GM18519 (cell line): Measurements from ENCODE around the gene COG4.
A peak's percentile ranks its signal among the peaks of the same experiment; 100 is the strongest.
"Not testable (repeated sequence)": the region's sequence is repeated elsewhere in the genome, so short reads cannot be mapped to it uniquely, and the experiment has no call there.

Source experiments
- ATAC-seq: cut with Tn5 transposase; IDR thresholded peaks from one replicate; pipeline ENCODE4 v1.9.1; 2021; ENCODE audit warnings: mild to moderate bottlenecking, moderate library complexity; ENCODE audit not compliant: unreplicated experiment, low FRiP score

Gene COG4

GRCh38 chr16:70465999-70466804, 57.2 kb downstream of the COG4 start:
- no peak for ATAC-seq

GRCh38 chr16:70463235-70463634, 60.1 kb downstream of the COG4 start:
- no peak for ATAC-seq

GRCh38 chr16:70460737-70461261, 62.6 kb downstream of the COG4 start:
- no peak for ATAC-seq

DNA sequence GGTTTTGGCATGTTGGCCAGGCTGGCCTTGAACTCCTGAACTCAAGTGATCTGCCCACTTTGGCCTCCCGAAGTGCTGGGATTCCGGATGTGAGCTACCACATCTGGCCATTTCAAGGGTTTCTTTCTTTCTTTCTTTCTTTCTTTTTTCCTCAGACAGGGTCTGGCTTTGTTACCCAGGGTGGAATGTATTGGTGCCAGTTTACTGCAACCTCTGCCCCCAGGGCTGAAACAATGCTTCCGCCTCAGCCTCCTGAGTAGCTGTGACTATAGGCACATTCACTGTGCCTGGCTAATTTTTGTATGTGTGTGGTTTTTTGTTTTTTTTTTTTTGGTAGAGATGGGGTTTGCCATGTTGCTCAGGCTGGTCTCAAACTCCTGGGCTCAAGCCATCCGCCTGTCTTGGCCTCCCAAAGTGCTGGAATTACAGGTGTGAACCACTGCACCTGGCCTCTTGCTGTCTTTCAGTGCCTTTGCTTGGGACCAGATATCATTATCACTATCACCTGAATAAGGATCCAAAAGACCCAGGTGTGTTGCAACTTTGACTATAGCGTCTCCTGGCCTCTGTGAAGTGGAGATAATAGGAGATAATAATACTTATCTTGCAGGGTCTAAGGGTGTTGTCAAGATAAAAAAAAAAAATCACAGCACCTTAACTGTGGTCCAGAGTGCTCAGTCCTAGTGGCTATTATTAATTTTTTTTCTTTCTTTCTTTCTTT, 65.7 kb downstream of the COG4 start:
- no peak for ATAC-seq

- no peak for ATAC-seq
These were observed 67.4 kb downstream of the COG4 start for GRCh38 chr16:70455910-70456309.

DNA sequence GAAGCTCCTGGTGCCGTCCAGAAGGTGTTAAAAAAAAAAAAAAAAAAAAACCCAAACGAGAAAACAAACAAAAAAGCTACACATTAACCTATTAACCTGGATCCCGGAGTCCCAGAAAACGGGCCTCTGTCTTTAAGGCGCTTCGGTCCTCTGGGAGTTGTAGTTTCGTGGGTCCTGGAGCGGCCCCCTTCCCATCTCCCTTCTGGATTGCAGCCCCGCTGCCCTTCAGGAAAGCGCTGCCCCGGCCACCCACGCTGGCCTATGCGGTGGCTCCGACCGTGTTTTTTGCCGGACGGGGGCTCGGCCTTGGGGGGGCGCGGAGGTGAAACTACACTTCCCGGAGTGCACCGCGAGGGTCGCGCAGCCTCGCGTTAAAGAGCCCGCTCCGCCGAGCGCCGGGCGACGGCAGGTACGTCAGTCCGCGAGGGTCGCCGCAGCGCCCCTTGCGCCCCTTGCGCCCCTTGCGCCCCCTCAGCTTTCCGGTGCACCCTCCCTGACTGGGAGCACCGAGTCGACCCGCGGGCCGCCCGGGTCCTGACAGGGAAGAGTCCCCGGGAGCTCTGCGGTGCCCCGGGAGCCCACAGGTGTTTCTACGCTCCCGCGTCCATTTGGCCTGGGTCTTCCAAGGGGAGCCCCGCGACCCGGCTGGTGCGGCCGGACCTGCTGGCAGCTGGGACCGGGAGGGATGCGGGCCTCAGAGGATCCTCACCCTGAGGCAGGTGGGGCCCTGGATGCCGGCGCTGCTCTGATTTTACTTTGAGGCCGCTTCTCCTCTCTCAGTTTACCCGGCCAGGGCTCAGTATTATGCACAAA, 68.9 kb downstream of the COG4 start, which contains the start of gene FCSK:
TSS of gene FCSK (plus strand) at position 374 of the 813 bp plus-strand sequence. CDS start 8,596 bp downstream, outside the sequence.
- ATAC-seq: peak; percentile 59

GRCh38 chr16:70453892-70454221, 69.5 kb downstream of the COG4 start:
- ATAC-seq: no peak

DNA sequence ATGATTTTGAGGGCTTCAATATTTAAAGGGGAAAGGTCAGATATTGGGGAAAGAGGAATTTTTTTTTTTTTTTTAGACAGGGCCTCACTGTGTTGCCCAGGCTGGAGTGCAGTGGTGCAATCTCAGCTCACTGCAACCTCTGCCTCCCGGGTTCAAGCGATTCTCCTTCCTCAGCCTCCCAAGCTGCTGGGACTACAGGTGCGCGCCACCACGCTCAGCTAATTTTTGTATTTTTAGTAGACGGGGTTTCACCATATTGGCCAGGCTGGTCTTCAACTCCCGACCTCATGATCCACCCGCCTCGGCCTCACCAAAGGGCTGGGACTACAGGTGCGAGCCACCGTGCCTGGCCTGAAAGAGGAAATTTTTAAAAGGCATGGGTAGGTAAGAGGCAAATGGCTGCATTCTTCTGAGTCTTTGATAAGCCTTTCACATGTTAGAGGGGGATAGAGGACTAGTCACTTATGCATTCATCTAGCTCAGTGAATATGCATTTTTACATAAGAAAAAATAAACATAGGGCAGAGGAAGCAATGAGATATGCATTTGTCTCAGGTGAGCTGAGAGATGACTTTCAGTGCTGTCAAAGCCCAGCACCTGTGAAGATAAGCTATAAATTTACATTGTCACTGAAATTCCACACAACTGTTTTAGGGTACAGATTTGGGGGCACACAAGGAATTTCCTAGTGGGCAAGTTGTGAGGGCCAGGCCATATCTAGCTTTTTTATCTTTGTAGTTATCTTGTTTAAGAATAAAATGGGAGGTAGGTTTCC, 70.0 kb downstream of the COG4 start:
- no peak for ATAC-seq

DNA sequence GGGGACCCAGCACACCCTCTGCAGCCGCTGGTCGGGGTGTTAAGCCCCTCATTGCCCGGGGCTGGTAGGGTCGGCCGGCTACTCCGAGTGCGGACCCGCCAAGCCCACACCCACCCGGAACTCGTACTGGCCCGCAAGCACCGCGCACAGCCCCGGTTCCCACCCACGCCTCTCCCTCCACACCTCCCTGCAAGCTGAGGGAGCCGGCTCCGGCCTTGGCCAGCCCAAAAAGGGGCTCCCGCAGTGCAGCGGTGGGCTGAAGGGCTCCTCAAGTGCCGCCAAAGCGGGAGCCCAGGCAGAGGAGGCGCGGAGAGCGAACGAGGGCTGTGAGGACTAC, 72.4 kb downstream of the COG4 start:
- not testable (repeated sequence) for ATAC-seq

GRCh38 chr16:70450142-70451003, 73.0 kb downstream of the COG4 start:
- not testable (repeated sequence) for ATAC-seq

DNA sequence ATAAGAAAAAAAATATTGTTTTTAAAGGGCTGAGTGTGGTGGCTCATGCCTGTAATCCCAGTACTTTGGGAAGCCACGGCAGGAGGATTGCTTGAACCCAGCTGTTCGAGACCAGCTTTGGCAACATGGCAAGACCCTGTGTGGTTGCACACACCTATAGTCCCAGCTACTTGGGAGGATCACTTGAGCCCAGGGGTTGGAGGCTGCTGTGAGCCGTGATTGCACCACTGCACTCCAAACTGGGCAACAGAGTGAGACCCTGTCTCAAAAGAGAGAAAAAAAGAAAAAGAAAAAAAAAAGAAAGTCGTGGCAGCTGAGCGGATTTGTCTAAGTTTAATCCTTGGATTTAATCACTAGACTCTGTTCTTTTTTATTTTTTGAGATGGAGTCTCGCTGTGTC, 75.3 kb downstream of the COG4 start:
- ATAC-seq: no peak

GRCh38 chr16:70444249-70445063, 78.9 kb downstream of the COG4 start:
- ATAC-seq: no peak

- no peak for ATAC-seq
These were observed 81.0 kb downstream of the COG4 start for GRCh38 chr16:70442344-70442743.

- ATAC-seq: no peak
These were observed 81.9 kb downstream of the COG4 start for GRCh38 chr16:70441406-70441990.

GRCh38 chr16:70440009-70440692, 83.2 kb downstream of the COG4 start:
- no peak for ATAC-seq

GRCh38 chr16:70438969-70439862, 84.1 kb downstream of the COG4 start, which contains the start of gene ST3GAL2:
Gene ST3GAL2 (minus strand): TSS chr16:70439100. CDS start chr16:70398530, 40,570 bp downstream.
- ATAC-seq: peak; percentile 63
